Measurements from ENCODE around the gene TEX10.
"Not testable (repeated sequence)": the region's sequence is repeated elsewhere in the genome, so short reads cannot be mapped to it uniquely, and the experiment has no call there.

The TEX10 gene

DNA sequence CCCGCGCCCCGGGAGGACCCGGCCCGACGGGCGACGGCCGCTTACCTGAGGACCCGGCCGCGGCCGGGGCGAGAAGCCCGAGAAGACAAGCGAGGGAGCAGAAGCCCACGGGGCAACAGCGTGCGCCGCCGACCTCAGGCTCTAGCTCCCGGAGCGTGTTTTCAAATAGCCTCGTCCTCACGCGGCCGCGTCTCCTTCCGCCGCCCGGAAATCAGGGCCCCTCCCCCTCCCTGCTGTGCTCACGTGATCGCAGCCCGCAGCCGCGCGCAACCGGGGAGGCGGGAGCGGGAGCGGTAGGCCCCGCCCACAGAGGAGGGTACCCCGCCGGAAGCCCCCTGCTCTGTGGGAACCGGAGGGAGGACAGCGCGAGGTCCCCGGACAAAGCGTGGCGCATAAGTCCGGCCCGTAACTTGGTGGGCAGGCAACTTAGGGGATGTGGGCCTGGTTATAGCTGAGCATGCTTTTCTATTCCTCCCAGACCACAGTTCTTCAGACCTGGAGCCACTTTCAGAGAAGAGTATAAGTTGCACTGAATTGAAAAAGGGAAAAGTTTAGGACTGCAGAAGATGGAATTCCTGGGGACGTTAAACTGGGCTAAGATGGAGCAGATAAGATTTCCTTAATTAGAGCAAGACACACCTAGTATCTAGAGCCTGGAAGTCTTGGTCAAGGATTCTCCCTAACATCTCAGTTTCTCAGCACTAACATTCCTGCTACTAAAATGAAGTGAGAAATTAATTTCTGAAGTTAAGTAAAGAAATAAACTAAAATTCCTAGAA is at the start of gene TEX10:
Gene TEX10, minus strand, starts transcription at position 216 of the 779 bp plus-strand sequence. CDS start 3,579 bp downstream, outside the sequence.
- peak; percentile 88 for DNase-seq

GRCh38 chr9:100401042-100401441 is 48.3 kb upstream of the TEX10 start:
- no peak for DNase-seq

GRCh38 chr9:100397529-100398266 is 45.0 kb upstream of the TEX10 start:
- no peak for DNase-seq

- DNase-seq: no peak
These were observed 44.0 kb upstream of the TEX10 start for GRCh38 chr9:100396769-100397168.

- peak; percentile 20 for DNase-seq
These were observed 42.1 kb upstream of the TEX10 start for GRCh38 chr9:100394816-100395215.

GRCh38 chr9:100394032-100394695 is 41.4 kb upstream of the TEX10 start:
- no peak for DNase-seq

GRCh38 chr9:100392989-100393388 is 40.2 kb upstream of the TEX10 start:
- DNase-seq: not testable (repeated sequence)

DNA sequence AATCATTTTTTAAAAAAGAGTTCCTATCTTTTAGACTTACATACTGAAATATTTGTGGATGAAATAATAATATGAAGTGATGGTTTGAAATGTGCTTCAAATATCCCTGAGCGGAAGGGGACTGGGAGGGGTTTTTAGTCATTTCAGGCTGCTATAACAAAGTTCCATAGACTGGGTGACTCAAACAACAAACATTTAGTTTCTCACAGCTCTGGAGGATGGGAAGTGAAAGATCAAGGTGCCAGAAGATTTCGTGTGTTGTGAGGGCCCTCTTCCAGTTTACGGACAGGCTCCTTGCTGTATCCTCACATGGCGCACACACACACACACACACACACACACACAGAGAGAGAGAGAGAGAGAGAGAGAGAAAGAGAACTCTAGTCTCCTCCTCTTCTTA is 27.1 kb upstream of the TEX10 start:
- DNase-seq: peak; percentile 90

DNA sequence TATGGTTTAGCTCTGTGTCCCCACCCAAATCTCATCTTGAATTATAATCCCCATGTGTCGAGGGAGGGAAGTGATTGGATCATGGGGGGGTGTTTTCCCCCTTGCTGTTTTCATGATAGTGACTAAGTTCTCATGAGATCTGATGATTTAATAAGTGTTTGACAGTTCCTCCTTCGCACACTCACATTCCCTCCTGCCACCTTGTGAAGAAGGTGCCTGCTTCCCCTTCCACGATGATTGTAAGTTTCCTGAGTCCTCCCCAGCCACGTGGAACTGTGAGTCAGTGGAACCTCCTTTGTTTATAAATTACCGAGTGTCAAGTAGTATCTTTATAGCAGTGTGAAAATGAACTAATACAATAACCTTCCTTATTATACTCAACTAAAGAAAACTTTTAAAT is 24.3 kb upstream of the TEX10 start:
- no peak for DNase-seq

GRCh38 chr9:100375658-100376057 is 22.9 kb upstream of the TEX10 start:
- no peak for DNase-seq

DNA sequence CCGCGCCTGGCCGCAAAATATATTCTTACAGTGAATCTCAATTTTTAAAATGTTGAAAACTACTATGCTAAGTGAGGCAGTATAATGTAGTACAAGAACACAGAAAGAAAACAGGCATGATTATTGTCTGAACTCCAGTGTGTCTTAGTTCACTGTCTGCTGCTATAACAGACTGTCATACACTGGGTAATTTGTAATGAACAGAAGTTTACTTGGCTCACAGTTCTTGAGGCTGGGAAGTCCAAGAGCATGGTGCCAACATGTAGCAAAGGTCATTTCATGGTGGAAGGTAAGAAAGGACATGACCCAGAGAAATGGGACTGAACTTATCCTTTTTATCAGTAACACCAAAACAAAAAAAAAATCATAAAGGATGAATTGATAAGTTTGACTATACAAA is 19.9 kb upstream of the TEX10 start:
- DNase-seq: no peak

DNA sequence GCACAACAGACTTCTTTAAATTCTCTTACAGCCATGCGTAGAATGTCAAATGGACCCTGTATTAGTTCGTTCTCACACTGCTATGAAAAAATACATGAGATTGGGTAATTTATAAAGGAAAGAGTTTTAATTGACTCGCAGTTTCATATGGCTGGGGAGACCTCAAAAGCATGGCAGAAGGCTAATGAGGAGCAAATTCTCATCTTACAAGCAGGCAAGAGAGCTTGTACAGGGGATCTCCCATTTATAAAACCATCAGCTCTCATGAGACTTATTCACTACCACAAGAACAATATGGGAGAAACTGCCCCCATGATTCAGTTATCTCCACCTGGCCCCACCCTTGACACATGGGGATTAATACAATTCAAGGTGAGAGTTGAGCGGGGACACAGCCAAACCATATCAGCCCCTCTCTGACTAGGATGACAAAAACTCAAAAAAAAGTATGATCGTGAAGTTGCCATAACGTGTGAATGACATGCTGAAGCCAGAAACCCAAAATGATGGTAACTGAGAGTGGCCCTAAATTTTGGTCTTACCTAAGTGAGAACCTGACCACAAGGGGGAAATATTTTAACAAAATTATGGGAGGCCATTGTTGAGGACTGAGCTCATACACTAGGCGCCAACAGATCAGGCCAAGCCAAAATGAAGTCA is 17.5 kb upstream of the TEX10 start:
- DNase-seq: no peak

GRCh38 chr9:100368672-100369071 is 15.9 kb upstream of the TEX10 start:
- no peak for DNase-seq

GRCh38 chr9:100366121-100366520 is 13.4 kb upstream of the TEX10 start:
- no peak for DNase-seq

- no peak for DNase-seq
These were observed 11.3 kb upstream of the TEX10 start for GRCh38 chr9:100364013-100364412.

DNA sequence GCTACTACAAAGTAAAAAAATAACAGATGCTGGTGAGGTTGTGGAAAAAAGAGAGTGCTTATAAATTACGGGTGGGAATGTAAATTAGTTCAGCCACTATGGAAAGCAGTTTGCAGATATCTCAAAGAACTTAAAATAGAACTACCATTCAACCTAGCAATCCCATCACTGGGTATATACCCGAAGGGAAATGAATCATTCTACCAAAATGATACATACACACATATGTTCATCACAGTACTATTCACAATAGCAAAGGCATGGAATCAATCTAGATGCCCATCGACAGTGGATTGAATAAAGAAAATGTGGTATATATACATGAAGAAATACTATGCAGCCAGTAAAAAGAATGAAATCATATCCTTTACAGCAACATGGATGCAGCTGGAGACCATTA is 6.3 kb upstream of the TEX10 start:
- DNase-seq: no peak

GRCh38 chr9:100357501-100357900 is 4.8 kb upstream of the TEX10 start:
- DNase-seq: no peak

- DNase-seq: no peak
These were observed 2.8 kb upstream of the TEX10 start for GRCh38 chr9:100355561-100355960.

- DNase-seq: no peak
These were observed 1.5 kb upstream of the TEX10 start for GRCh38 chr9:100354121-100354800.

- DNase-seq: peak; percentile 44
These were observed 478 bp downstream of the TEX10 start for GRCh38 chr9:100352201-100352726.

GRCh38 chr9:100351508-100351907 is 1.2 kb downstream of the TEX10 start:
- no peak for DNase-seq

GRCh38 chr9:100350188-100350587 is 2.6 kb downstream of the TEX10 start:
- peak; percentile 13 for DNase-seq
